Stimulated activated CD4-positive, alpha-beta T cell treated with anti-CD3 and anti-CD28 coated beads, Interleukin-1b, Interleukin-23, amount 100 ng/mL, for 48 hours (primary cell): ENCODE data around the gene CCDC187.
"Not testable (repeated sequence)": the region's sequence is repeated elsewhere in the genome, so short reads cannot be mapped to it uniquely, and the experiment has no call there.

Source experiments
- DNase-seq: peaks from one replicate; pipeline ENCODE4 v3.0.0-alpha.2; 2020

CCDC187 gene

DNA sequence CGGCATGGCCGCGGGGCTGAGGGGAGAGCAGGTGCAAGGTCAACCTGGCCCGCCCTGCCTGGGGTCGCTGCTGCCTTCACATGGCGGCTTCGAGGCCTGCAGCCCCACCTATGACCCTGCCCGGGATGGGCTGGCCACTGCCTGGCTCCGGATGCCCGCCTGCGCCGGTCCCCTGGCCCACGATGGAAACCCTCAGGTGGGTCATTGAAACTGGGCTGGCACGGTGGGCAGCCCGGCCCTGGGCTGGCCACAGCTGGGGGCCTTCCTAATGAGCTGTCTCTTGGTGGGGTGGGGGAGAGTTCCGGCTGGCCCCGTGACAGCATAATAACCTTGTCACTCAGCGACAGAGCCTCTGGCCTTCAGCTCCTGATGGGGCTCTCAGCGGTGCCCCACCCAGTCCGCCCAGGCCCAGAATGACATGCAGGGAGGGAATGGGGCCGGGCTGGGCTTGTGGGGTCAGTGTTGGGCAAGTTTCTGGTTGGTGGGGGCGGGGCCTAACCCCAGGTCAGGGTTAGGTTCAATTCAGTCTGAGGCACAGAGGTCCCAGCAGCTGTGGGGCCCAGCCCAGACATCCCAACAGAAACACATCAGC is at the start of gene CCDC187:
CCDC187 (minus strand) TSS at position 270 of the 592 bp plus-strand sequence; CDS start at position 6, 264 bp downstream.
- no peak for DNase-seq

DNA sequence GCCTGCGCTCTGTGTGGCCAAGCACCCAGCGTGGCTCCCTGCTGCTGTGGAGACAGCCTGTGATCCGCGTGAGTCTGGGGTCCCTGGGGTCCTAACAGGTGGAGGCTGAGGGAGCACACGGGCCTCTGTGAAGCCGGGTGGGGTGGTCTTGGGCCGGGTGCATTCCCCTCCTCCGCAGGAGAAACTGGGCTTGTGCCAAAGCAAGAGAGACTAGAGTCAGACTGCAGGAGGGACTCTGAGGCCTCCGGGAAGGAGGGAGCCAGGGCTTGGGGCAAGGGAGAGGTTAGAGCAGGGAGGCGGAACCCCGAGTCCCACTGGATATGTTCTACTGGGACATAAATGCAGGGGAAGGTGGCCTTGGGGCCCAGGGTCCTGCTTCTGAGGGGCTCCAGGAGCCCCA is 49.2 kb upstream of the CCDC187 start:
- no peak for DNase-seq

DNA sequence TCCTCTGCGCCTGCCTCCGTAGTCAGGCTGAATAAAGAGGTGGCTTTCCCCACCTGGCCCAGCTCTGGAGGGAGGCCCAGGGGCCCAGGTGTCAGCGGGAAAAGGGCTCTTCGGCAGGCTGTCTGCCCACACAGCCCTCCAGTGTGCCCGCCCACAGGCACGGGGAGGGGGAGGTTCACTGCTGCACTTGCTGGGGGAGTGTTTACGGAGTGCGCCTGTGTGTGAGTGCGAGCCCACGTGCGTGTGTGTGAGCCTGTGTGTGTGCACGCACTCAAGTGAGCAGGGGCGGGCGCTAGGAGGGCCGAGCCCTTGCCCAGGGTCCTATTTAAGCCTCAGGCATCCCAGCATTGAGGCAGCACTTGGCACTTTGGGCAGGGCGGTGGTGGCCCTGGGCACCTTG is 48.8 kb upstream of the CCDC187 start:
- no peak for DNase-seq

DNA sequence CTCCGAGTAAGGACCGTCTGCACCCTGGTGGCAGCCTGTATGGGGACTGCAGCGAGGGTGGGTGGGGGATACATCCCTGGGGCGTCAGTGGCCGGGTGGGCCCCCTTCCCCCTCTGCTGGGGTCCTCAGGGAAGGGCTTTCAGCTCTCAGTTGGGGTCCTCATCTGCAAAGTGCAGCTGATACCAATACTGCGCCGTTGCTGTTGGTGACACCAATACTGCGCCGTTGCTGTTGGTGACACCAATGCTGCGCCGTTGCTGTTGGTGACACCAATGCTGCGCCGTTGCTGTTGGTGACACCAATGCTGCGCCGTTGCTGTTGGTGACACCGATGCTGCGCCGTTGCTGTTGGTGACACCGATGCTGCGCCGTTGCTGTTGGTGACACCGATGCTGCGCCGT is 48.0 kb upstream of the CCDC187 start:
- not testable (repeated sequence) for DNase-seq

DNA sequence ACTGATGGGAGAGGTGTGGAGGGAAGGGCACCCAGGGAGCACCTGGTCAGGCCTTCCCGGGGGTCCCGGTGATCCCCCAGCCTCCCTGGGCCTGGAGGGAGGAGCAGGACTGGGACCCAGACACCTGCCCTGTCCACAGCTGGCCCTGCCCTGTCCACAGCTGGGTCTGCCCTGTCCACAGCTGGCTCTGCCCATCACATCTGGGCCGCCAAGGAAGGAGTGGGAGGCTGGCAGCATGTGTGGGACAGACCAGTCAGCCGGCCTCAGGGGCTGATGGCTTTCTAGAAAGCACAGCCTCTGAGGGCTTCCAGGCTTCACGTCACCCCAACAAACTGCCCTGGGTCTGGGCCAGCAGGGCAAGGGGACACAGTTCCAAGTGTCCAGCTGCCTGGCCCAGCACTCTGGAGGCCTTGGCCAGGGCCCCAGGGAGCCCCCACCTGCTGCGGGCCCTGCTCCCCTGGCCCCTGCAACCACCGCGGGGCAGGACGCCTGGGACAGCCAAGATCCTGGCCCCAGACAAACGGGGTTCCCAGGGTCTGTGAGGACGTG is 47.4 kb upstream of the CCDC187 start:
- DNase-seq, result no peak

DNA sequence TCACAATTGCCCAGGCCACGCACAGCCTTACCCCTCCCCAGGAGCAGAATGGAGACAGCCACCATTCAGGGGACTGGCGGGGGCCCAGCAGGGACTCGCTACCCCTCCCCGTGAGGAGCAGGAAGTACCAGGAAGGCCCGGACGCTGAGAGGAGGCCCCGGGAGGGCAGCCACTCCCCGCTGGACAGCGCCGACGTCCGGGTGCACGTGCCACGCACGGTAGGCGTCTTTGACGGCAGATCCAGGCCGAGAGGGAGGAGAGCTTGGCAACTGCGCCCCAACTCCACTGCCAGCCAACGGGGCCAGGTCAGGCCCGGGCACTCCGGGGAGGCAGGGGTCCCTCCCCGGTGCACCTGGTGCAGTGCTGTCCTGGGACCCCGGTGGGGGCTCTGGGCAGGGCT is 45.7 kb upstream of the CCDC187 start:
- no peak for DNase-seq

DNA sequence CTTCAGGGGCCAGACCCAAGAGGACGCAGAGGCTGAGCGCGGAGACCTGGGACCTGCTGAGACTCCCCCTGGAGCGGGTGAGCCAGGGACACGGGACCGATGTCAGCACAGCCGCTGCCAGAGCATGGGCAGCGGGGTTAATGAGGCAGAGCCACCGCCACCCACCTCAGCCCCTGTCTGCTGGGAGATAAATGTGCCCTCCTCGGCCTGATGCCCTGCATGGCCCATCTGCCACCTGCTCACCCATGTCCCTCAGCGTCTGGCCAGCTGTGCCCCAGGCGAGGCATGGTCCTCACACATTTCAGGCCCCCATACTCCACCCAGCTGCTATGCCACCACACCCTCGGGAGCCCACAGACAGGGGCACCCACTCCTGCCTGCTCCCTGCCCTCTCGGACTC is 44.8 kb upstream of the CCDC187 start:
- no peak for DNase-seq

DNA sequence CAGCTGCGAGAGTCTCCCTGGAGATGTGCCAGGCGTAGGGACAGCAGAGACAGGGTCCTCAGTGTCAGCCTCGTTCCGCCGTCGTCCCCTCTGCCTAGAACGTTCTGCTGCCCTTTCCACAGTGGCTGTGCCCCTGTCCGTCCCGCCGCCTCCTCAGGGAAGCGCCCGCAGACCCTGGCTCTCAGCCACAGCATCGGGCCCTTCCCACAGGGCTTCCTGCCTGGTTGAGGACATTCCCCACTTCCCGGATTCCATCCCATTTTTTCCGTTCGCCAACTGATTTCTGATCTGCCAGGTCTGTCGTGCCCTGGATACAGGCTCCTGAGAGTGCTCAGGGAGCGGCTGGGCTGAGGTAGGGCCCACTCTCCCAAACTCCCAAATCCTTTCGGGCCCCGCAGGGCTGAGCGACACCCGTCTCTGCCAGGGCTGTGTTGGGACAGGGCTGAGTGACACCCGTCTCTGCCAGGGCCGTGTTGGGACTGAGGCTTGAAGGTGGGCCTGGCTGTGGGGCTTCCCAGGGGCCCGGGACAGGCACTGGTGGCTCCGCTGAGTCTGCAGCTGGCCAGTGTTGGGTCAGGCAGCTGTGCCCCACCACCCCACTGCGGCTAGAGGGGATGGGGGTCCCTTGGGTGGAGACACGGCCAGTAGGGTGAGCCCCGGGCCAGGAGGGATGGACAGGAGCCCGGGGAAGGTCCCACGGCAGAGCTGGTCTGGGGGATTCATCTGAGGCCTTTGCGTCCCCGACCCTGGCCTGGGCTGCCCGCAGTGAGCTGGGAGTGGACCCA is 43.8 kb upstream of the CCDC187 start:
- DNase-seq, result no peak

DNA sequence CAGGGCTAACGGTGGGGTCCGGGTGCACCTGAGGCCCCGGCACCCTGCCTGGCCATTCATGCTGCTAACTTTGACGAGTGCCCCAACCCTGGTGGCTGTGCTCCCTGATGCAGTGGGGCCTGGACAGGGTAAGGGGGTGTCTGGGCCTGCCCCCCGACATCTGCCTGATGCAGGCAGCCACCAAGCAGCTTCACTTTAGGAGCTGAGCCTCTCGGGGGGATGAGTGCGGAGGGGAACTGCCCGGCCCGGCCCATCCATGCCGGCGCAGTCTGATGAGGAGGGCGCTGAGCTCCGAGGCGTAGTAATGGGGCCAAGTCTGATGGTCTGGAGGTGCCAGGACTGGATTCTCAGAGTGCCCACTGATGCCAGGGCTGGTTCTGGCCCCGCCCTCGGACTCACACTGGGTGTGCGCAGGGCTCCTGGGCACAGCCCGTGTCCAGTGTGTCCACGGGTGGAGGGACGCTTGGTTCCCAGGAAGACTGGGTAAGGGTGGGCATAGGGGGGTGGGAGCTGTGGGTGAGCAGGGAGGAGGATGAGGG is 43.1 kb upstream of the CCDC187 start:
- no peak for DNase-seq

DNA sequence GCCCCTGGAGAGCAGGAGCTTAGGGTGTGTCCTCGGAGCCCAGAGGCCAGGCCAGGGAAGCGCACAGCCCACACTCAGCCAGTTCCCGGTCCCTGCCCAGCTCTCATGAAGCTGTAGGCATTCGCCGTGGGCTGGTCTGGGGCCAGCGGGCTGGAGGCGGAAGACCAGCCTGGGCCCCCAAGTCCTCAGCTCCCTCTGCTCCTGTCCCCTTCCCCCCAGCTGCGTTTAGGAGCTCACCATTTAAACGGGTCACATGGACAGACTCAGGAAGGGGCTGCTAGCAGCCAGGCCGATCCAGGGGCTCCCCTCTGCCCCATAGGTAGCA is 42.2 kb upstream of the CCDC187 start:
- no peak for DNase-seq

DNA sequence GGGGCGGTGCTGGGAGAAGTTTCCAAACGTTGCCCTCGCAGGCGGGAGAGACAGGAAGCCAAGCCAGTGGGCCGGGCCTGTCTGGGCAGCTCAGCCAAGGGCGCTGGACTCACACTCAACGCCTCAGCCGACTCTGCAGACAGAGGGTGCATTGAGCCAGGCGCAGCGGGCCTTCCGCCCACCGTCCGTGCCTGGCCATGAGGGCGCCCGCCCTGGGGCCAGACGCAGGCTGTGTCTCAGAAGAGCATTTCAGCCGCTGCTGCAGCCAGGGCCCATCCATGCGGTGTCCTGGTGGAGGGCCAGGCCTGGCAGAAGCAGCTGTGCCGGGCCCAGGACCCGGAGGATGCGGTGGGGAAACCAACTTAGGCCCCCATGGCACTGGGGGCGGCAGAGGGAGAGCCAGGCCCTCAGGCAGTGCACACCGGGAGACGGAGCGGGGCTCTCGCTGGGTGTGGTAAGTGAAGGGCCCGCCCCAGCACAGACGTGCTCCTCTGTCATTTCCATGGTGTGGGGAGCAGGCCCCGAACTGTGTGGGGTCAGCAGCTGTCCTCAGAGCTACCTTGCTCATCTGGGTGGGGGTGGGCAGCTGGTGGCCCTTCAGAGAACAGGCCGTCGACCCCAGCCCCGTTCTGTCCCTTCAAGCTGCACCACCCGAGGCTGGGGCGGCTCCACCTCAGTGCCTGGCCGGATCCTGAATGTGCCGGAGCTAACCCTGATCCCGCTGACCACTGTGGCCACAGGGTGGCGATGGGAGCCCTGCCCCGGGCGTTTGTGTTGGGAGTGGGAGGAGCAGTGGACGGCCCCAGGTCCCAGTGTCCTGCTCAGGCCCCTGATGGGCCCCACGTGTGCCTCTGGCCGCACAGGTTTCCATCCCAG is 41.6 kb upstream of the CCDC187 start:
- DNase-seq, result no peak

DNA sequence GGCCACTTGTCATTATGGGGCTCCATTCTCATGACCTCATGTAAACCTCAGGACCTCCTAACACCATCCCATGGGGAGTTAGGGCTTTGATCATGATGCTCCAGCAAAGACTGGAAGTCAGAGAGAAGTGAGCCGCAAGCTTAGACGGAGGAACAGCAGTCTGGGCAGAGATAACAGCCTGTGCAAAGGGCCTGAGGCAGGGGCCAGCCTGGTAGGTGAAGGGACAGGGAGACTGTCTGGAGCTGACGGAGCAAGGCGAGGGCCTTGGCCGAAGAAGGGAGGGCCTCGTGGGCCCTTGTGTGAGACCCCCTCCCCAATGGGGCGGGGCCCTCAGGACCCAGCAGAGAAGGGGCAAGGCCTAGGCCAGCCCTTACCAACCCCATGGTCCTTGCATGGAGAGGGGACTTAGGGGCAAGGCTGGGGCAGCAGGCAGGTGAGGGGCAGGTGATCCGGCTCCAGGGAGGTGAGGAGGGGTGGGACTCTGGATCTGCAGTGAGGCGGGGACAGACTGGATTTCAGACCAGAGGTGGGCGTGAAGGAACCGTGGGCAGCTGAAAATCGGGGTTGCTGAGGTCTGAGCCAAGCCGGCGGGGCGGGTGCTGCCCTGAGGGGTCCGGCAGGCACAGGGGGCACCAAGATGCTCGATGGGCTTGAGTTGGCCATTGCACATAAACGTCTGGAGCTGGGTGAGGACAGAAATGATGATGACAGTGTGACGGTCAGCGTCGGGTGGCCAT is 40.8 kb upstream of the CCDC187 start:
- DNase-seq, result no peak

DNA sequence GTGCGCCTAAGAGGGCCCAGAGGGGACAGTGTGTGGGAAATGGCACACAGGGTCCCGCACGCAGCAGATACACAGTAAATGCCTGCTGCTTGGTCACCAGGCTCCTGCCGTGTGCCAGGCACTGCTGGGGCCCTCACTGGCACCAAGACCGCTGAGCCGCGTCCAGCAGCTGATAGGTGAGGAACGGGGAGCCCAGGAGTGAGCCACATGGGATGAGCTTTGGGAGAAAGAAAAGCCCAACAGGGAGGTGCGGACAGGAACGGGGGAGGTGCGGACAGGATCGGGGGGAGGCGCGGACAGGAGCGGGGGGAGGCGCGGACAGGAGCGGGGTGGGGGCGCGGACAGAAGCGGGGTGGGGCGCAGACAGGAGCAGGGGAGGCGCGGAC is 40.0 kb upstream of the CCDC187 start:
- DNase-seq, result no peak

DNA sequence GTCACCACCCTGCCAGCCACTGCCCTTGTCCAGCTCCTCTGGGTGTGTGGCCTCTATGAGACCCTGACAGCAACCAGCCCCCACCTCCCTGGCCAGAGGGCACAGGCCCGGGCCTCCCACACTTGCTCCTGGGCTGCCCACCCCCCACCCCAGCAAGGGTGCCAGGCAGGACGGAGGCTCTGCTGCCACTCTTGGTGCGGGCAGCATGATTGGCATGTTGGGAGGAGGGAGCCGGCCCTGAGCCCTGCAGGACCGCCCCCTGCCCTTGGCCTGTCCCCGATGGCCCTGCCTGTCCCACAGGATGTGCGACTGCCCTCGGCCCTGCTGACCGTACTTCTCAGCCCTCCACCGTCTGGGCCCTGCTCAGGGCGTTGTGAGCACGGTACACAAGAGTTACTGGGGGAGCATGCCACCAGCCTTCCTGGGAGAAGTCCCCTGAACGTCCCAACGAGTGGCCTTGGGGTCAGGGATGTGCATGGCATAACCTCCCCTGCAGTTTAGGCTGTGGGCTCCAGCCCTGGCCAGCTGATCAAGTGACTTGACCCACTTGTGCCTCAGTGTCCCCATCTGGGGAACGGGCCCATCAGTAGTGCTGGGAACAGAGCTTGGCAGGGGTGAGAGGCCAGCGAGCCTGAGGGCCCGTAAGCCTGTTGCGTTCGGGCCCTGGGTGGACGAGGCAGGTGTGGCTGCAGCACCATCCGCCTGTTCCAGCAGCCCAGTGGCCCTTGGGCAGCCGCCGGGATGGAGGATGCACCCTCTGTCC is 39.4 kb upstream of the CCDC187 start:
- DNase-seq, result no peak

DNA sequence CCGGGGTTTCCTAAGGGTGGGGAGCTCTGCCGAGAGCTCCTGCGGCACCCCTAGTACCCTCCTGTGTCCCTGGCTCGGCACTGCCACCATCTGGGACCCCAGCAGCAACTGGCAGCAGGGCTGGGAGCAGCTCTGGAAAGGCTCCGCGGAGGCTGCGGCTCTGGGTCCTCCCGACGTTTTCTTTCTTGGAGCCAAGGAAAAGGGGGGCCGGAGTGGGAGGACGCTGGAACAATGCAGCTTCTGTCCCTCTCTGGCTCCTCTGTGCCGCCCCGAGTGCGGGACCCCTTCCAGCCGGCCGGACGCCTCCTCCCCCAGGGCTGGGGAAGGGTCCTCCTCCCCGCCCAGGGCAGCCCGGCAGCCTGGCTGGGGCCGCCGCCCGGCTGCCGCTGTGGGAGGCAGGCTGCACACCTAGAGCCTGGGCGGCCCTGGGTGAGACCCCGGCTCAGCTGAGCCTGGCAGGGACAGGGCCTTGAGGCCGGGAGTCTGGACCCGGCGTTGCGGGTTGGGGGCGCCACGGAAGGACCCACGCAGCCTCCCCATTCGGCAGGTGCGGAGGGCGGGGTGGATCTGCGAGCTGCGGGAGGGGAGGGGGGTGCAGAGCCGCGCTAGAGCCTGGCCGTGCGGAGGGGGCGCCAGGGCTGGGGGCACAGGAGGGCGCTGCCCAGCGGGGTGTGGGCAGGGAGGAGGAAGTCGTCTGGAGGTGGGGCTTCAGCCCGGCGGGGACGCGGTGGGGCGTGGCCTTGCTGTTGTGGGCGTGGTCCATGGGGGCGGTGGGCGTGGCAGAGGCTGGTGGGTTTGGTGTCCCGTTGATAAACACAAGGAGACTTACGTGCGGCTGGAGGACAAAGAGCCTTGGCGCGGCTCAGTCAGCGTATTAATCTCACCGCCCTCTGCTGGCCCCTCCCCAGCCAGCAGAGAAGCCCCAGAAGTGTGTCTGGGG is 38.6 kb upstream of the CCDC187 start:
- peak; percentile 67 for DNase-seq

DNA sequence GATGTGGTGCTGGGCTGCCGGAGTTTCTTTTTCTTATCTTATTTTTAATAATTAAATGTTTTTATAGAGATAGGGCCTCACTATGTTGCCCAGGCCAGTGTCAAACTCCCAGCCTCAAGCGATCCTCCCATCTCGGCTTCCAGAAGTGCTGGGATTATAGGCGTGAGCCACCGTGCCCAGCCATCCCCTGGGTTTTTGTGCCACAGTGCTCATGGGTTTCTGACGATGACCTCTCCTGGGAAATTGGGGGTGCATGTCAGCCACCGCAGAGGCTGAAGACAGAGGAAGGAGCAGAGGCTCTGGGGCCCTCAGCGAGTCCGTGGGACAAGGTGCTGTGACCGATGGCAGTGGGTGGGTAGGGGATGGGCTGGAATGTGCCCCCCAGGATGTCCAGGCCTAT is 37.9 kb upstream of the CCDC187 start:
- no peak for DNase-seq

DNA sequence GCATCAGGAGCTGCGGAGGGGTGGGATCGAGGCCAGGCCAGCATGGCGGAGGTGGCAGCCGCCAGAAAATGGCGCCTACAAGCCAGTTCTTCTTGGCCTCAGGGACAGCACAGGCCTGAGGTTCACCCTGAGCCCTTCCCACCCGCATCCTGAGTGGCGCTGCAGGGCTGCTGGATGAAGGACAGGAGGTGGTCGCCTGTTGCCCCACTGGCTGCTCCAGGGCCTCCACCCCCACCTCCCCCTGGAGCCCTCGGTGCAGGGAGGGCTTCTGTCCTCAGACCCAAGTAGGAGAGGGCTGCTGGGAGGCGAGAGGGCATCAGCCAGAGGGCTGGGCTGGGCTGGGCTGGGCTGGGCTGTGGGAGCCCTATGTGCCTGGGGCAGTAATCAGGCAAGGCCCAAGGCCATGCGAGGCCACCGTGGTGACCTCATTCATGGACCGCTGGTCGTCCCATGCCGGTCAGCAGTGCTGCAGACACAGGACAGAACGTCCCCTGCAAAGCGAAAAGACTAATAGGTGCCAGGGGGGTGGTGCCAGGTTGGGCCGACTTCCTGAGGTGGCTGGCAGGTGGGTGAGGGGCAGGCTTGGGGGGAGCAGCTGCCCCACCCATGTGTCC is 37.3 kb upstream of the CCDC187 start:
- no peak for DNase-seq

DNA sequence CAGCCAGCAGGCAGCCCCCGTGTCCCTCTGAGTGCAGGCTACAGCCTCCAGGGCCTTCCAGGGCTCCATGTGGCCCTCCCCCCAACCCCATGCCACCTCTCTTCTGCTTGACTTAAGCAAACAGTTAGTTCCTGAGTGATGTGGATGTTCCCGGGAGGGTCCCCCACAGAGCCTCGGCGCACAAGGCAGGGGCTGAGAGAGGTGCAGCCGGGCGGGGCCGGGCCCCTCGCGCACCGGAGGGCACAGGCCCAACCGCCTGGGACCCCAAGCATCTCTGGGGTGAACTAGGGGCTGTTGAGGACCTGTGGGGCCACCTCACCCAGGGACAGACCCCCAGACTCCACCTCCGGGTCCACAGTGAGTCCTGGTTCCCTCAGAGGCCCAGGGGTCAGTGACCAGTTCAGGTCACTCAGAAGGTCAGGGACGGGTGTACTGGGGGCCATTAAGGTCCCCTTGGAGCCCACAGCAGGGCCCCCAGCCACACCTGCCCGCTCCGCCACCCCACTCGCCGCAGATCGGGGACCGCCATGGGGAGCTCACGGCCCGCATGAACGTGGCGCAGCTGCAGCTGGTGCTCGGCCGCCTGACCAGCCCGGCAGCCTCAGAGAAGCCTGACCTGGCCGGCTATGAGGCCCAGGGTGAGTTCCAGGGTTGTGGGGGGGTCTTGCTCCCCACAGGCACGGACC is 36.6 kb upstream of the CCDC187 start:
- DNase-seq, result no peak

DNA sequence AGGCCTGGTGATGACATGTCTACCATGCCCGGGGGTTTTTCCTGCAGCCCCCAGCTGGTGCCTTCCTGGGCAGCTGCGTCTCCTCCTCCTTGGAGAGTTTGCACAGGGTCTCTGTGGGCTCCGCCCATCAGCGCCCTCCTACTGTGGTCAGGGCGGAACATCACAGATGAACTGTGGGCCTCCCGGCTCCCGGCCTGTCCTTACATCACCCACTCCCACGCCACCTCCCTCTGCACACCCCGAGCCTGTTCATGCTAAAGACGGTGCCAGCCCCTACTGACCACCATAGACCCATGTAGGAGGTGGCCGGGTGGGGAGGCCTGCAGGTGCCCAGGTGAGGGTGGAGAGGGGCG is 36.0 kb upstream of the CCDC187 start:
- DNase-seq, result no peak
